Activated T-cell treated with anti-CD3 and anti-CD28 coated beads, Interleukin-2, amount 50 U/mL, for 72 hours (primary cell): ENCODE results near the gene ZNF230. TPM values are rescaled to one million over a fixed set of nuclear protein-coding genes. Genes with fewer than 3 reads are reported as not detected.

ENCODE experiments used
- ATAC-seq, 2 donors: fragments of 150-1000 bp; cut with Tn5 transposase; replicated peaks in 1 of 2; 2 replicates each; pipeline ENCODE4 v1.10.0; 2021; ENCODE audit warnings: moderate library complexity in 2 of 2, mild to moderate bottlenecking in 1 of 2
- DNase-seq, 2 donors: peaks; one replicate each; pipeline ENCODE4 v3.0.0; 2021 to 2022; ENCODE audit warnings: mixed read lengths in 1 of 2
- H3K27ac Mint-ChIP-seq: one replicate; pipeline ENCODE4 v1.8.0; 2022; ENCODE audit warnings: mild to moderate bottlenecking, moderate library complexity, mixed read lengths
- H3K27me3 Mint-ChIP-seq: one replicate; pipeline ENCODE4 v1.8.0; 2022; ENCODE audit warnings: low read depth, mixed read lengths
- H3K36me3 Mint-ChIP-seq, 2 donors: one replicate each; pipeline ENCODE4 v1.8.0; 2022; ENCODE audit warnings: mixed read lengths in 2 of 2, mild to moderate bottlenecking in 1 of 2; ENCODE audit not compliant: insufficient read depth in 2 of 2
- H3K4me1 Mint-ChIP-seq: one replicate; pipeline ENCODE4 v1.8.0; 2022; ENCODE audit warnings: low read depth, mixed read lengths
- H3K4me3 Mint-ChIP-seq, 2 donors: one replicate each; pipeline ENCODE4 v1.8.0; 2022; ENCODE audit warnings: mild to moderate bottlenecking in 2 of 2, mixed read lengths in 2 of 2, moderate library complexity in 2 of 2
- H3K9me3 Mint-ChIP-seq, 2 donors: one replicate each; pipeline ENCODE4 v1.8.0; 2022; ENCODE audit warnings: mixed read lengths in 2 of 2
- total RNA-seq, 2 donors: library from RNA; stranded (reverse); gene quantifications; one replicate each; pipeline ENCODE4 v1.2.3, GENCODE V29; 2022

Gene ZNF230
- total RNA-seq, result 1 to 10 TPM; 5.5 to 5.8 TPM

GRCh38 chr19:44002566-44003460, at the start of gene ZNF230:
ZNF230 (plus strand) TSS chr19:44002957; CDS start chr19:44007079, 4,122 bp downstream.
- H3K9me3 Mint-ChIP-seq, result peaks cover 22 to 35% of the 10 kb centered on the region in 2 donors
- peak; percentile 82 to 88 for DNase-seq
- H3K36me3 Mint-ChIP-seq, result peaks cover 32 to 35% of the 10 kb centered on the region in 2 donors

GRCh38 chr19:43956827-43957226, 45.9 kb upstream of the ZNF230 start:
- H3K9me3 Mint-ChIP-seq, result peaks cover 10 to 14% of the 10 kb centered on the region in 2 donors
- H3K27me3 Mint-ChIP-seq, result no peaks in the 10 kb centered on the region
- DNase-seq (no peak), ATAC-seq (no peak)
- no peak overlapping the region for H3K4me3 Mint-ChIP-seq
- H3K4me1 Mint-ChIP-seq, result no peaks in the 10 kb centered on the region
- no peak overlapping the region for H3K27ac Mint-ChIP-seq
- H3K36me3 Mint-ChIP-seq, result peaks cover 17 to 21% of the 10 kb centered on the region in 2 donors

More at GRCh38 chr19:44002566-44003460, at the start of gene ZNF230:
- no peaks in the 10 kb centered on the region for H3K27me3 Mint-ChIP-seq
- peak within 1 kb of the TSS; percentile 94 for H3K27ac Mint-ChIP-seq
- ATAC-seq, result peak; percentile 97 to 99
- peaks cover 18% of the 10 kb centered on the region for H3K4me1 Mint-ChIP-seq
- peak within 1 kb of the TSS; percentile 99 for H3K4me3 Mint-ChIP-seq

GRCh38 chr19:43957891-43958290, 44.9 kb upstream of the ZNF230 start:
- Mint-ChIP-seq H3K36me3 (peaks cover 13 to 25% of the 10 kb centered on the region in 2 donors), H3K4me3 (no peak overlapping the region), H3K9me3 (peaks cover 13 to 14% of the 10 kb centered on the region in 2 donors), H3K4me1 (no peaks in the 10 kb centered on the region), H3K27ac (no peak overlapping the region), H3K27me3 (no peaks in the 10 kb centered on the region)
- no peak for ATAC-seq
- DNase-seq, result no peak

GRCh38 chr19:43960411-43960810, 42.3 kb upstream of the ZNF230 start:
- ATAC-seq, result no peak
- no peak overlapping the region for H3K4me3 Mint-ChIP-seq
- no peak overlapping the region for H3K27ac Mint-ChIP-seq
- H3K36me3 Mint-ChIP-seq, result peaks cover 21 to 39% of the 10 kb centered on the region in 2 donors
- H3K27me3 Mint-ChIP-seq, result no peaks in the 10 kb centered on the region
- DNase-seq, result no peak
- H3K9me3 Mint-ChIP-seq, result peaks cover 19 to 23% of the 10 kb centered on the region in 2 donors
- H3K4me1 Mint-ChIP-seq, result no peaks in the 10 kb centered on the region

- Mint-ChIP-seq H3K9me3 (peaks cover 31 to 35% of the 10 kb centered on the region in 2 donors), H3K4me1 (no peaks in the 10 kb centered on the region), H3K36me3 (peaks cover 38 to 64% of the 10 kb centered on the region in 2 donors), H3K27ac (no peak overlapping the region), H3K27me3 (no peaks in the 10 kb centered on the region), H3K4me3 (no peak overlapping the region)
- DNase-seq (no peak), ATAC-seq (no peak)
These were observed 36.6 kb upstream of the ZNF230 start for GRCh38 chr19:43966079-43966694.

- ATAC-seq (no peak), DNase-seq (no peak)
- no peak overlapping the region for H3K4me3 Mint-ChIP-seq
- no peaks in the 10 kb centered on the region for H3K27me3 Mint-ChIP-seq
- H3K9me3 Mint-ChIP-seq, result peaks cover 14 to 24% of the 10 kb centered on the region in 2 donors
- no peak overlapping the region for H3K27ac Mint-ChIP-seq
- H3K36me3 Mint-ChIP-seq, result peaks cover 10 to 12% of the 10 kb centered on the region in 2 donors
- no peaks in the 10 kb centered on the region for H3K4me1 Mint-ChIP-seq
These were observed 26.0 kb upstream of the ZNF230 start for GRCh38 chr19:43976732-43977131.

GRCh38 chr19:43983544-43983911, 19.2 kb upstream of the ZNF230 start:
- H3K9me3 Mint-ChIP-seq, result peaks cover 0 to 9% of the 10 kb centered on the region in 2 donors
- H3K36me3 Mint-ChIP-seq, result peaks cover 4 to 6% of the 10 kb centered on the region in 2 donors
- H3K27me3 Mint-ChIP-seq, result no peaks in the 10 kb centered on the region
- H3K4me3 Mint-ChIP-seq, result peak overlapping the region; percentile 74 to 77
- peak in 1 of 2 donors; percentile 6 for ATAC-seq
- no peak for DNase-seq
- H3K27ac Mint-ChIP-seq, result peak overlapping the region; percentile 76
- H3K4me1 Mint-ChIP-seq, result peaks cover 10% of the 10 kb centered on the region

GRCh38 chr19:43983912-43984686, 18.7 kb upstream of the ZNF230 start, which contains the start of gene ZNF155:
ZNF155 (plus strand) TSS chr19:43984188; CDS start chr19:43988544, 4,356 bp downstream.
- ATAC-seq, result peak; percentile 95 to 98
- peaks cover 0 to 11% of the 10 kb centered on the region in 2 donors for H3K9me3 Mint-ChIP-seq
- H3K36me3 Mint-ChIP-seq, result peaks cover 9 to 10% of the 10 kb centered on the region in 2 donors
- H3K27me3 Mint-ChIP-seq, result no peaks in the 10 kb centered on the region
- peak within 1 kb of the TSS; percentile 91 for H3K27ac Mint-ChIP-seq
- peaks cover 10% of the 10 kb centered on the region for H3K4me1 Mint-ChIP-seq
- DNase-seq, result peak; percentile 69 to 72
- peak within 1 kb of the TSS; percentile 91 to 94 for H3K4me3 Mint-ChIP-seq

GRCh38 chr19:43984687-43985000, 18.1 kb upstream of the ZNF230 start:
- H3K36me3 Mint-ChIP-seq, result peaks cover 13 to 15% of the 10 kb centered on the region in 2 donors
- H3K27me3 Mint-ChIP-seq, result no peaks in the 10 kb centered on the region
- H3K9me3 Mint-ChIP-seq, result peaks cover 2 to 15% of the 10 kb centered on the region in 2 donors
- H3K27ac Mint-ChIP-seq, result peak overlapping the region; percentile 91
- peak; percentile 2 to 8 for DNase-seq
- peak overlapping the region; percentile 91 to 94 for H3K4me3 Mint-ChIP-seq
- ATAC-seq, result peak; percentile 17 to 38
- peaks cover 10% of the 10 kb centered on the region for H3K4me1 Mint-ChIP-seq

GRCh38 chr19:43997631-43998290, 5.0 kb upstream of the ZNF230 start:
- DNase-seq (no peak), ATAC-seq (no peak)
- Mint-ChIP-seq H3K27ac (no peak overlapping the region), H3K4me3 (no peak overlapping the region), H3K36me3 (peaks cover 27 to 50% of the 10 kb centered on the region in 2 donors), H3K9me3 (peaks cover 26 to 28% of the 10 kb centered on the region in 2 donors), H3K27me3 (no peaks in the 10 kb centered on the region), H3K4me1 (peaks cover 10% of the 10 kb centered on the region)

- Mint-ChIP-seq H3K4me3 (peak overlapping the region; percentile 99), H3K27me3 (no peaks in the 10 kb centered on the region), H3K27ac (peak overlapping the region; percentile 94), H3K4me1 (peaks cover 18% of the 10 kb centered on the region), H3K9me3 (peaks cover 18 to 30% of the 10 kb centered on the region in 2 donors), H3K36me3 (peaks cover 26 to 33% of the 10 kb centered on the region in 2 donors)
- ATAC-seq, result no peak
- no peak for DNase-seq
These were observed 568 bp upstream of the ZNF230 start for GRCh38 chr19:44002212-44002565.

GRCh38 chr19:44003461-44004009, 778 bp downstream of the ZNF230 start:
- H3K27me3 Mint-ChIP-seq, result no peaks in the 10 kb centered on the region
- H3K27ac Mint-ChIP-seq, result peak overlapping the region; percentile 94
- H3K36me3 Mint-ChIP-seq, result peaks cover 35 to 37% of the 10 kb centered on the region in 2 donors
- ATAC-seq (peak; percentile 12 to 27), DNase-seq (peak in 1 of 2 donors; percentile 2)
- peaks cover 18% of the 10 kb centered on the region for H3K4me1 Mint-ChIP-seq
- peaks cover 17 to 30% of the 10 kb centered on the region in 2 donors for H3K9me3 Mint-ChIP-seq
- peak overlapping the region; percentile 99 for H3K4me3 Mint-ChIP-seq
